HG03521 (cell line): ENCODE data around the gene EHD1.
"Not testable (repeated sequence)": the region's sequence is repeated elsewhere in the genome, so short reads cannot be mapped to it uniquely, and the experiment has no call there.

Experiments
- ATAC-seq: cut with Tn5 transposase; IDR thresholded peaks from one replicate; pipeline ENCODE4 v1.9.1; 2021; ENCODE audit warnings: mild to moderate bottlenecking, moderate library complexity; ENCODE audit not compliant: unreplicated experiment

EHD1 gene

DNA sequence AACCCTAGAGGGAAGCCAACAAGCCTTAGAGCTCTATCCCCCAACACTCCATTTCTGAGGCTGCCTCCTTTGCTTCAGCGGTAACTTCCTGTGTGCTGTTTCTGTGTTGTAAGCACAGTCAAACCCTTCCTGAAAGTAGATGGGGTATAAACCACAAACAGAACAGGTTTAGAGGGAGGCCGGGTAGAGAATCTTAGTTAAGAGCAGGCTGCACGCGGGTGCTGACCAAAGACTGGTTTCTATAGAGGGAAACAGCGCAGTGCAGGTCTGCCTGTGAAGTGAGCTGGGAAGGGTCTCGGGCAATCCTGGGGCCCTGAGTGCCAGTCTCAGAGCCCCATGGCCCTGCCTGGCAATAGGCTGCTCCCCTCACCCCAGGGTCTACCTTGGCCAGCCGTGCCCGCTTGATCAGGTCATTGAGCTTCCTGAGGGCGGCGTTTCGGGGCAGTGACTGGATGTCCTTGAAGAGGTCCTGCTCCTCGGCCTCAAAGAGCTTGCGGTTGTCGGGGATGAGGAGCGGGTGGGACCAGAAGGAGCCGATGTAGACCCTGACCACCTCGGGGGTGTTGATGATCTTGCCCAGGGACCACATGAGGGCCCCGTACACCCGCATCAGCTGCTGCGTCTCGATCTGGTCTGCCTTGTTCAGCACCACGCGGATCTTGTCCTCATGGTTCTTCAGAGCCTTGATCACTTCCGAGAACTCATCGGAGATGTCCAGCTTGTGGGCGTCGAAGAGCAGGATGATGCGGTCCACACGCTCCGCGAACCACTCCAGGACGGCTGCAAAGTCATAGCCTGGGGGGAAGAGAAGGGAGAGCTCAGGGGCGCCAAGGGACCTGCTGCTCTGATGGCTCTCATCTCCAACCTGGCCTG lies 18.6 kb downstream of the EHD1 start:
- ATAC-seq = peak; percentile 72

- peak; percentile 12 for ATAC-seq
These were observed 19.8 kb downstream of the EHD1 start for GRCh38 chr11:64858467-64859263.

GRCh38 chr11:64857485-64857884 lies 20.9 kb downstream of the EHD1 start:
- ATAC-seq = no peak

GRCh38 chr11:64856382-64857227 lies 21.8 kb downstream of the EHD1 start:
- ATAC-seq = no peak

GRCh38 chr11:64855596-64856304 lies 22.7 kb downstream of the EHD1 start:
- ATAC-seq = no peak

GRCh38 chr11:64854534-64855502 lies 23.6 kb downstream of the EHD1 start:
- no peak for ATAC-seq

DNA sequence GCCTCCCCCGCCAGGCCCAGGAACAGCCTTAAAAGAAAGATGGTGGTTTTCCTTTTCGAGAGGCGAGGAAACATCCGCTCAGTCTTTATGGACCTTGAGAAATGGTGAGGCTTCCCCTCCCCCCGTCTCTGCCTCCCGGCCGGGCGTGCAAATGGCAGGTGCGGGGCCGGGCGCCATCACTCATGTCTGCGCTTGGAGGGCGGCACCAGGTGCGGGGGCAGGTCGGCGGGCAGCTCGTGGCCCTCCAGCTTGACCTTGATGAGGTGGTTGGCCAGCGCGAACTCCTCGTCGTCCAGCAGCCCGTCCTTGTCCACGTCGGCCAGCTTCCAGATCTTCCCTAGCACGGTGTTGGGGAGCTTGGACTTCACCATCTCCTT lies 24.3 kb downstream of the EHD1 start:
- no peak for ATAC-seq

- no peak for ATAC-seq
These were observed 24.7 kb downstream of the EHD1 start for GRCh38 chr11:64853709-64854108.

DNA sequence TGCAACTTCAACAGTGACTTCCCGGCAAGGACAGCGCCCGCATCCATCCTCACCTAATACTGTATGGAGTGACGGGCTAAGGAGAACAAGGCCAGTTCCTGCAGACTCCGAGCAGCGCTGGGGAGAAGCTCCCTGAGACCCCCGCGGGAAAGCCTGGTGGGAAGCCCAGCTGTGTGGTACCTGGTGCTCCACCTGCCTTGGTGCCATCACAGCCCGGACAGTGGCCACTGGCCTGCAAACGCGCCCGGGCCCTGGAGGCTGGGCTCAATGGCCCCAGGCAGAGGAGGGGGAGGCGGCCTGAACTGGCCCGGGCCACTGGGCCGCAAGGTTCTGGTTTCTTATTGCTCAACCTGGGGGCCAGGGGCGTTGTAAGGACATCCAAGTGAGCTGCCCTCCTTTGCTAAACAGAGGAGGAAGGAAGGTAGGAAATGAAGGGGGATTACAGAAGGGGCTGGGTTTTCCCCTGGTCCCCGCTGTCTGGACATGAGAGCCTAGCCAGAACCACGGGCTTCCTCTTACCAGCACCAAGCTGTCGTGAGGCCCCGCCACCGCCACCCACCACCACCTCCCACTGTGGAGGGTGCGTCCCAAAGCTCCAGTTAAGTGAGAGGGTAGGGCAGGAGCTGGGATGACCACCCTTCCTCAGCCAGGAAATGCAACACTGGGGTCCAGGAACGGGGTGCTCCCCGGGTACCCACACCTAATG lies 25.5 kb downstream of the EHD1 start:
- no peak for ATAC-seq

DNA sequence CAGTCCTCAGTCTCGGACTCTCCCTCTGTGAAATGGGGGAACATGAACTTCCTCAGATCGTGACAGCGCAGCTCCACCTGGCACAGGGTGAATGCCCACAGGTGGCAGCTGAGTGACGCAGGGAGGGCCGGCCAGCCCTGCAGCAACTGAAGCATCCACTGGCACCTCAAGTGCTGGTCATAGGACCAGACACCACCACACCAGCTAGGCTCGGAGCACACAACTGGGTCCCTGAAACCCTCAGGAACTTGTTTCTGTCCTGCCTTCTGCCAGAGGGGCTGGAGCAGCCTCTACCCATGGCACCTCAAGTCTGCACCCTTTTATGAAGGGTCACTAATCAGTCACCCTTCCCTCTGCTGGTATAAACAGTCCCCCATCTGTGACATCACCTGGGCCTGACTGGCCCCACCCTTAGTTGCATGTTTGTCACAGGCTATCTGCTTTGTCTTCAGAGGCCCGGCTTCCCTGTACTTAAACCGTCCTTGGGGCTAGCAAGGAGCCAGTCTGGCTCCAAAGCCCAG lies 26.5 kb downstream of the EHD1 start:
- no peak for ATAC-seq

GRCh38 chr11:64850979-64851567 lies 27.3 kb downstream of the EHD1 start:
- ATAC-seq = peak; percentile 61

GRCh38 chr11:64849598-64850356 lies 28.6 kb downstream of the EHD1 start:
- ATAC-seq = no peak

DNA sequence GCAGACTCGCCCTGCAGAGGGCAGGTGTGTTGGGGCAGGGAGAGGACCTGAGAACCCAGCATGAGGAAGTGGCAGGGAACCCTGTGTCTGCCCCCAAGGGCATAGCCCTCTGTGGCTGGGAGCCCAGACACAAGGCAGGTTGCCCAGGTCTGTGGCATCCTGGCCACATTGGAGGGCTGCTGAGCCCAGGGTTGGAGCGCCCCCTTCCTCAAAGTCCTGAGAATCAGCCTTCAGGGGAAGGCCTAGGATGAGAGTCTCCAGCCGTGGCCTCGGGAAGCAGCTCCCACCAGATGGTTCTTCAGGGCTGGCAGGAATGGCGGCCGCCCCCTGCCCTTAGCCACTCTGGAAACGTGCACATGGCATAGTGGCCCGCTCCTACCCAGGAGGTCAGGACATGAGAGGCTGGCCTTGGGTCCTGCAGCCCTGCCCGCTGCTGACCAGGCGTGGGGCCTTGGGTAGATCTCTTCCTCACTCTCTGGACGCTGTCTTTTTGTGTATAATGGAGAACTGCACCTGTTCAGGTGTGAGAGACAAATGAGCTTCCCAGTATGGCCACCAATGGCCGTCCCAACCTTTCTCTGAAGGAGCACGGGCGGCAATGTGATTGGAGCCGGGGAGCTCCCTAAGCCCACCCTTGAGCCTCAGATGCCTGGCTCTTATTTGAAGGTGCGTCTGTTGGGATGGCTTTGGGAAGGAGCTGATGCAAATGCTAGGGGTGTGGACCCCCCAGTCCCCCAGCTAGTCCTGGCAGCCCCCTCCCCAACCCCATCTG lies 29.4 kb downstream of the EHD1 start:
- ATAC-seq = no peak

DNA sequence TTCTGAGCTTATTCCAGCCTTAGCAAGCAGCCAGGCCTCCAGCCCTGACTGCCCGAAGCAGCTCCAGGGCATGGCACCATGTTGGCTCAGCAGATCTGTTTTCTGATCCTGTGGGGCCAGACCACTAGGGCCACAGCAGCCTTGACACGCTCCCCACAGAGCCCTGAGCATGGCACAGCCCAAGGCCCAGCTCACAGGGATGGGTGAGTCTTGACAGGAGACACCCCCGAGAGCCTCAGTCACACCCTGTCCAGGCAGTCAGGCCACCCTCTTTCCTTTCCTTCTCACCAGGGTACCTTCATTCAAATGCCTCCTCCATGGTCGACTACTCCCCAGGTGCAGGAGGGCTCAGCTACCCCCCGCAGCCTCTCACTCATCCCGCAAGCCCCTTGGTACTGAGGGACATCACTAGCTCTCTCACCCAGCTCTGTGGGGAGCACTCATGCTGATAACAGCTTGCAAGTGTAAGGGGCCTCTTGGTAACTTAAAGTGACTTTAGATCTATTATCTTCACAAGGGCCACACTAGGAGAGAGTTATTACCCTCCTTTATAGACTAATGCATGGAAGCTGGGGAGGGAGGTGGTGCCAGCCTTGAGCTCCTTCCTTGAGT lies 30.1 kb downstream of the EHD1 start:
- no peak for ATAC-seq

DNA sequence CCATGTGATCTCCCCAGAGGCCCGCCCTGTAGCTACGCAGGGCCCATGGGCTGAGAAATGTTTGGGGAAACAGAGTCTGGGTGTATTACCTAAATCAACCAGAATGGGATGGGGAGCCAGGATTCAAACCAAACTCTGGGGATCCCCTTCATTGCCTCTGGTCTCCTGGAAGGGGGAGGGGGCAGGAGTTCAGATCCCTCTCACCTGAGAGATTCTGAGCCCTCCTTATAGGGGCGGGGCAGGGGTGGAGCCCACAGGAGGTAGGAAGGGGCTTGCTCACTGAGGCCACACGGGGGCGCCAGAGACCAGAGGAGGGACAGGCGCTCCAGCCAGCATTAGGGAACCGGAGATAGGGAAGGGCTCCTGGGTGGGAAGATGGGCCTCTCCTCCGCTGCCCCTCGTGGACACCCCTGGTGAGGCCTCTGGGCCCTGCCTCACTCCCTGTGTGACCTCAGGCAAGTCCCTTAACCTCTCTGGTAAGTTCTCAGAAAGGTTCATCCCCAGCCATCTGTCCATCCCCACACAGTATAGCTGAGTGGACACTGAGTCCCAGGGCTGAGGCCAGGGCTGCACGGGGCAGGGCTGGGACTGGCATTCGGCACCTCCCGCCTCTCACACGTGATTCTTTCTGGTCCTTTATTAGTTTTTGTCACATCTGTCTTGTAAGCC lies 31.3 kb downstream of the EHD1 start:
- ATAC-seq = no peak

DNA sequence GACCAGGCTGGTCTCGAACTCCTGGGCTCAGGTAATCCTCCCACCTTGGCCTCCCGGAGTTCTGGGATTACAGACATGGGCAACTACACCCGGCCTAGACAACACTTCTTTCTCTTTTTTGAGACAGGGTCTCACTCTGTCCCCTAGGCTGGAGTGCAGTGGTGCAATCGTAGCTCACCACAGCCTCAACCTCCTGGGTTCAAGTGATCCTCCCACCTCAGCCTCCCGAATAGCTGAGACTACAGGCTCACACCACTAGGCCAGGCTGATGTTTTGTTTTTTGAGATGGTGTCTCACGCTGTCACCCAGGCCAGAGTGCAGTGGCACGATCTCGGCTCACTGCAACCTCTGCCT lies 32.7 kb downstream of the EHD1 start:
- not testable (repeated sequence) for ATAC-seq
